ENCODE results near the gene SUPT3H. TPM values are rescaled to one million over a fixed set of nuclear protein-coding genes. Genes with fewer than 3 reads are reported as not detected.

The SUPT3H gene
- total and polyA plus RNA-seq, 2 of the 13 experiments (the other 11 are each of a cell fraction or from before 2014, with no cell fraction given): 11.9 to 36.1 TPM

DNA sequence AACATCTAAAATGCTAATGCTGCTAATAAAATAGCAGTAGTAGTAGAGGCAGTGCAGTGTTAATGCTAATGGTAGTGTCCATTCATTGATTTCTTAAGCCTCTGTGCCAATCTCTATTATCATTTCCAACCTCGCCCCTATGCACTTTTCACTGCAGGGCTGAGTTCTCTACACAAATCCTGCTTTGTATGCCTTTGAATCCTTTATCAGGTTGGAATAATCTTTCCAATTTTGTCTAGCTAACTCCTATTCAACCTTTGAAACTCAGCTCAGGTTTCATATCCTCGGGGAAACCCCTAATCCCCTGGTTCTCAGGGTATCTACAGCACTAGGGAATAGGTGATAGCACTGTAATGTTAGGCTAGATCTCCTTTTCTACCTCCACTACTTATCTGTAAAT is 333.6 kb downstream of the SUPT3H start:
- WGBS (ENCODE audit: low lambda C conversion rate): 39% methylated on average over 2 of the region's 2 CpGs
- H3K27ac ChIP-seq (ENCODE audit: extremely low read length, insufficient read depth, low read length): peak overlapping the region; percentile 8
- POLR2A ChIA-PET: interaction anchor here (1.2 kb wide), 1 partner anchor 334 kb away, joined by 4 read pairs; the partner anchor contains the start of gene SUPT3H
- H3K4me3 ChIP-seq (replicated peaks in 1 of 3; ENCODE audit: insufficient read depth in 1 of 3, low read depth in 2 of 3, low read length in 3 of 3): no peak overlapping the region
- CTCF ChIA-PET (ENCODE audit: low intra/inter-chr PET ratio, low total read pairs): no interaction called here
- in situ Hi-C loops (cut with HindIII; ENCODE audit: extremely low pct_ligation_motif_present, low pct_unique_long_range_greater_than_20kb): no loop called here
- no peaks in the 10 kb centered on the region for H4K20me1 ChIP-seq (ENCODE audit: insufficient read depth, low read length)
- H3K4me1 ChIP-seq (ENCODE audit: insufficient read depth, low read length): peaks cover 27% of the 10 kb centered on the region
- no peaks in the 10 kb centered on the region for H3K9me3 ChIP-seq (ENCODE audit: low read length)
- H2AFZ ChIP-seq (ENCODE audit: low read length): no peak overlapping the region
- peak; percentile 79 for DNase-seq (ENCODE audit: low spot score)
- no peaks in the 10 kb centered on the region for H3K79me2 ChIP-seq (ENCODE audit: insufficient read depth, low read length)
- FAIRE-seq: no peak
- peak overlapping the region; percentile 23 for H3K4me2 ChIP-seq (ENCODE audit: low read depth, low read length)
- H3K27me3 ChIP-seq (ENCODE audit: control insufficient read depth in 1 of 2, insufficient read depth in 2 of 2, low read length in 2 of 2): no peaks in the 10 kb centered on the region
- H3K9ac ChIP-seq (ENCODE audit: insufficient read depth, low read depth, low read length): no peak overlapping the region
- no peaks in the 10 kb centered on the region for H3K36me3 ChIP-seq (replicated peaks in 1 of 2; ENCODE audit: control insufficient read depth in 1 of 2, insufficient read depth in 2 of 2, low read length in 2 of 2)
- BruUV-seq (replicated peaks): no TSS peak
- intact Hi-C loops (cut with micrococcal nuclease; ENCODE audit: unreplicated experiment): loop anchor here (5.0 kb wide), 1 partner anchor 153 kb away; no protein-coding TSS in a partner anchor
- ATAC-seq: peak; percentile 99
- TF ChIP-seq STAG1 (CRISPR knock-in tag; IDR thresholded peaks at IDR 0.05) (0 out of 2 replicates have a peak, but pooled peaks have one; percentile 19), TRIM22 (IDR thresholded peaks at IDR 0.05) (no peak), ZNF354B (CRISPR knock-in tag; IDR thresholded peaks at IDR 0.05) (no peak), TFAP4 (IDR thresholded peaks at IDR 0.05; ENCODE audit: borderline replicate concordance, low read depth) (no peak), GMEB1 (CRISPR knock-in tag; IDR thresholded peaks at IDR 0.05; ENCODE audit: borderline replicate concordance) (no peak), NKX3-1 (CRISPR knock-in tag; IDR thresholded peaks at IDR 0.05) (no peak), NCOA2 (CRISPR knock-in tag; IDR thresholded peaks at IDR 0.05) (peak; percentile 13; the same call in 1 of the 2 replicates), MTF1 (CRISPR knock-in tag; IDR thresholded peaks at IDR 0.05) (no peak), CBX2 (IDR thresholded peaks at IDR 0.05; ENCODE audit: low read depth, low read length) (no peak), CBX2 (CRISPR knock-in tag; IDR thresholded peaks at IDR 0.05; ENCODE audit: low read depth) (no peak), ZNF225 (CRISPR knock-in tag; IDR thresholded peaks at IDR 0.05) (no peak), IKZF4 (CRISPR knock-in tag; IDR thresholded peaks at IDR 0.05; ENCODE audit: borderline replicate concordance, low read depth, not compliant biosample characterization) (no peak), ZNF577 (CRISPR knock-in tag; IDR thresholded peaks at IDR 0.05; ENCODE audit: borderline replicate concordance, low read depth) (no peak), SOX13 (IDR thresholded peaks at IDR 0.05) (no peak), SOX13 (CRISPR knock-in tag; conservative IDR thresholded peaks at IDR 0.05 in 1 of 2, IDR thresholded peaks at IDR 0.05 in 1 of 2) (0 out of 4 replicates have a peak, but pooled peaks of 1 of the 2 experiments have one; percentile 32), AGO2 (optimal IDR thresholded peaks at IDR 0.05; ENCODE audit: low read depth, low read length) (no peak), ZNF567 (CRISPR knock-in tag; IDR thresholded peaks at IDR 0.05; ENCODE audit: borderline replicate concordance) (no peak), SIX1 (CRISPR knock-in tag; IDR thresholded peaks at IDR 0.05; ENCODE audit: borderline replicate concordance) (peak; percentile 97), CREB1 (IDR thresholded peaks at IDR 0.05) (no peak), CREB1 (CRISPR knock-in tag; IDR thresholded peaks at IDR 0.05) (peak; percentile 39; the same call in 1 of the 2 replicates)
- TF ChIP-seq, protein P1, sequence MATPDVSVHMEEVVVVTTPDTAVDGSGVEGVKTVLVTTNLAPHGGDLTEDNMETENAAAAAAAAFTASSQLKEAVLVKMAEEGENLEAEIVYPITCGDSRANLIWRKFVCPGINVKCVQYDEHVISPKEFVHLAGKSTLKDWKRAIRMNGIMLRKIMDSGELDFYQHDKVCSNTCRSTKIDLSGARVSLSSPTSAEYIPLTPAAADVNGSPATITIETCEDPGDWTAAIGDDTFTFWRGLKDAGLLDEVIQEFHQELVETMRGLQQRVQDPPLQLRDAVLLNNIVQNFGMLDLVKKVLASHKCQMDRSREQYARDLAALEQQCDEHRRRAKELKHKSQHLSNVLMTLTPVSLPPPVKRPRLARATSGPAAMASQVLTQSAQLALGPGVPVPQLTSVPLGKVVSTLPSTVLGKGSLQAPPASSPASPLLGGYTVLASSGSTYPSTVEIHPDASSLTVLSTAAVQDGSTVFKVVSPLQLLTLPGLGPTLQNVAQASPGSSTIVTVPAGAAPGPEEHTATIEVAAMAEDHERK (CRISPR knock-in tag; IDR thresholded peaks at IDR 0.05; ENCODE audit: low read depth): no peak
- TF ChIP-seq, protein P2, sequence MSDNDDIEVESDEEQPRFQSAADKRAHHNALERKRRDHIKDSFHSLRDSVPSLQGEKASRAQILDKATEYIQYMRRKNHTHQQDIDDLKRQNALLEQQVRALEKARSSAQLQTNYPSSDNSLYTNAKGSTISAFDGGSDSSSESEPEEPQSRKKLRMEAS (IDR thresholded peaks at IDR 0.05): no peak

All from HepG2 (cell line).